ENCODE measurements around the gene NUP153.
A peak's percentile ranks its signal among the peaks of the same experiment; 100 is the strongest.
"Not testable (repeated sequence)": the region's sequence is repeated elsewhere in the genome, so short reads cannot be mapped to it uniquely, and the experiment has no call there.

Gene NUP153

DNA sequence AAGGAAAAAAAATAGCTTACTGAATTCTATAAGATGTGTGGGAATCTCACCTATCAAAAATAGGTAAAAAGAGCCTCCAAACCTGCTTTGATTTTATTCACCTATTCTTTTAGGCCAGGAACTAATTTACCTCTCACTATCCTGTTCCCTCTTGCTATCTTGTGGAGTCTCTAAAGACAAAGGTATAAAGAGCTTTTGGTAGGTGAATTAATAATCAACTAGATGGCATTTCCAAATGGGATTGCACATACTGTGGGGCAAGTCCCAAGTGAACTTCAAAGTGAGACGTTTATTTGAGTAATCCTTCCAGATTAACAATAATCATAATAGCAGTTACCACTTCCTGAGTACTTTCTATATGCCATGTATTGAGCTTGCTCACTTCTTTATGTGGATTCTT, 103.8 kb downstream of the NUP153 start:
- DNase-seq = no peak

DNA sequence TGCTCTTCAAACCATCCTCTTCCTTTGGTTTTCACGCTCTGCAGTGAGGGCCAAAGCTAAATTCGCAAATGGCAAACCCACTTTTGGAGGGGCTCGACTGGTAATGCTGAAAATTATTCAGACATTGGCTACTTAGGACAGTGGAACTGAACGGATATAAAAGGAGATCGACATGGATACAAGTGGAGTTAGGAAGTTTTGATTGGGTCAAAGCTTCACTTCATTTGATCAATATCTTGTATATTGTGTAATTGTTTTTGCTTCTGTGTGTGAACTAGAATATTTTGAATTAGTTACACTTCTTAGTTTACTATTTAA, 105.4 kb downstream of the NUP153 start:
- DNase-seq = no peak

DNA sequence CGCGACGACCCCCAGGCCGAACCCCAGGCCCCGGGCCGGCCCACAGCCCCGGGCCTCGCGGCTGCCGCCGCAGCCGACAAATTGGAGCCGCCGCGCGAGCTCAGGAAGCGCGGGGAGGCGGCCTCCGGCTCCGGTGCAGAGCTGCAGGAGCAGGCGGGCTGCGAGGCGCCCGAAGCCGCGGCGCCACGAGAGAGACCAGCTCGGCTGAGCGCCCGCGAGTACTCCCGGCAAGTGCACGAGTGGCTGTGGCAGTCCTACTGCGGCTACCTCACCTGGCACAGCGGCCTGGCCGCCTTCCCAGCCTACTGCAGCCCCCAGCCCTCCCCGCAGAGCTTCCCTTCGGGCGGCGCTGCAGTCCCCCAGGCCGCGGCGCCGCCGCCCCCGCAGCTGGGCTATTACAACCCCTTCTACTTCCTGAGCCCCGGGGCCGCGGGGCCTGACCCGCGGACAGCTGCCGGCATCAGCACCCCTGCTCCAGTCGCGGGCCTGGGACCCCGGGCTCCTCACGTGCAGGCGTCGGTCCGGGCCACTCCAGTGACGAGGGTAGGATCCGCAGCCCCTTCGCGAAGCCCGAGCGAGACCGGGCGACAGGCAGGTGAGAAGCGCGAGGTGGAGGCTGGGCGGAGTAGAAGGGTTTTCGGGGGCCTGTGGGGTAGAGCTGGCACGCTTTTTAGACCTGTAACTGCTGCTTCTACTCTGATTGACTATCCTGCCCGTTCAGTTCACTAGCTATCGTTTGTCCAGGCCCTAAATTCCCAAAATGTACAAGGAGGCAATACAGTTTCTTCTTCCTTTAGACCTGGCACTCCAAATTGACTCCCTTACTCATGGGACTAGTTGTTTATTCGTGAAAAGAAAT, 106.0 kb downstream of the NUP153 start:
- DNase-seq = peak; percentile 88

DNA sequence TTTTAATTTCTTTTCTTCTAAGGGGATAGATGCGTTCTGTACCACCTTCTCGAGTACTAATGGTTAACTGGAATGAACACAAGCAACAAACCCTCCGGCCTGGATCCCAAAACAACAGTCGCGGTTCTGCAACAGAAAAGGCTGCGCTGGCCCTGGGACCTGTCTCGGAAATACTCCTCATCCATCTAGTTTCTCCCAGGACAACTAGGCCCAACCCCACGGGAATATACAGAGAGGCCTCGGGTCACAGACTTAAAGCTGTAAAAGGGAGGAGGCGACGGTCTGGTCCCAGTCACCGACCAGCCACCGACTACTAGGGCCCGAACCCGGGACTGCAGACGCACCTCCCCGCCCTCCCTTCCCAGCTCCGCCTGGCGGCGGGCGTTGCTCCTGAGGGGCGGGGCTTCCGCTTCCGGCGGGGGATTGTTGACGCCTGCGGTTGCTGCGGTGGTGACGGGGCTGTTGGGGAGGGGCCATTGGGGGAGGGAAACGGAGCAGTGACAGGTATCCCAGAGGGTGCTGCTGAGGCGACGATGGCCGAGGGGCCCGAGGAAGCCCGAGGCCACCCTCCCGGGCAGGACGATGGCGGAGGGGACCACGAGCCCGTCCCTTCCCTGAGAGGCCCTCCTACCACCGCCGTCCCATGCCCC, 106.7 kb downstream of the NUP153 start, which contains the start of gene FAM8A1:
Gene FAM8A1 (plus strand): TSS at position 426 of the 650 bp plus-strand sequence. CDS start 108 bp downstream, at position 534.
- peak; percentile 88 for DNase-seq

DNA sequence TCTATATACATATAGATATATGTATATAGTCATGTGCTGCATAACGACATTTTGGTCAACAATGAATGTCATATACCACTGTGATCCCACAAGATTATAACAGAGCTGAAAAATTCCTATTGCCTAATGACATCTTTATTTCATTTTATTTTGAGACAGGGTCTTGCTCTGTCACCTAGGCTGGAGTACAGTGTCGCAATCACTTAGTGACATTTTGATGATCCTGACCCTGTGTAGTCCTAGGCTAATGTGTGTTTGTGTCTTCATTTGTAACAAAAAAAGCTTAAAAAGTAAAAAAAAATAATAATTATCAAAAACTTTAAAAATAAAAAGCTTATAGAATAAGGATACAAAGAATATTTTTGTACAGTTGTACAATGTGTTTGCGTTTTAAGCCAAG, 110.6 kb downstream of the NUP153 start:
- DNase-seq = no peak

DNA sequence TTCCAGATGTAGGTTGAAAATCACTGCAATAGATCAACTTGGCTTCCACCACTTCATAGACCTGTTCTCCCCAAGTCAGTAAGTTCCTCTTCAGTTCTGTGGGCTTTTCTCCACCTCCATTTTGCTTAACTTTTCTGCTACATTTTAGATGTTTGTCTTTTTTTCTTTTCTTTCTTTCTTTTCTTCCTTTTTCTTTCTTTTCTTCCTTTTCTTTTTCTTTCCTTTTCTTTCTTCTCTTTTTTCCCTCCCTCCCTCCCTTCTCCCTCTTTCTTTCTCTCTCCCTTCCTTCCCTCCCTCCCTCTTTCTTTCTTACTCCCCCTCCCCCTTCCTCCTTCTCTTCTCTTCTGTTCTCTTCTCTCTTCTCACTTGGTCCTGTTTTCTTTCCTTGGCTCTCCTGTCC, 113.5 kb downstream of the NUP153 start:
- DNase-seq = no peak

DNA sequence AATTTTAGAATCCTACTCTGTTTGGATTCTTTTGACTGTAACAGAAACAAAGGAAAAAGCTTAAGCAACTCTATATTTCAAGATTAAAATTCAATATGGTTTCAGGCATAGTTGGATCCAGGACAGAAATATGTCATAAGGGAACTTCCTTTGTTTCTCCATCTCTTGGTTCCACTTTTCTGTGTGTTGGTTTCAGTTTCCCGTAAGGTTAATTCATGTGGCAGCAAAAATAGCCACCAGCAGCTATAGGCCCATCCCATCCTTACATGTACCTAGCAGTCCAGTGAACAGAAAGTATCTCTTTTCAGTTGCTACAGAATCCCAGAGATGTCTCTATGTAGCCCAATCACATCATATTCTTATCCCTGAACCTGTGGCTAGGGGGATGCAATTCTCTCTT, 115.4 kb downstream of the NUP153 start:
- DNase-seq = no peak

DNA sequence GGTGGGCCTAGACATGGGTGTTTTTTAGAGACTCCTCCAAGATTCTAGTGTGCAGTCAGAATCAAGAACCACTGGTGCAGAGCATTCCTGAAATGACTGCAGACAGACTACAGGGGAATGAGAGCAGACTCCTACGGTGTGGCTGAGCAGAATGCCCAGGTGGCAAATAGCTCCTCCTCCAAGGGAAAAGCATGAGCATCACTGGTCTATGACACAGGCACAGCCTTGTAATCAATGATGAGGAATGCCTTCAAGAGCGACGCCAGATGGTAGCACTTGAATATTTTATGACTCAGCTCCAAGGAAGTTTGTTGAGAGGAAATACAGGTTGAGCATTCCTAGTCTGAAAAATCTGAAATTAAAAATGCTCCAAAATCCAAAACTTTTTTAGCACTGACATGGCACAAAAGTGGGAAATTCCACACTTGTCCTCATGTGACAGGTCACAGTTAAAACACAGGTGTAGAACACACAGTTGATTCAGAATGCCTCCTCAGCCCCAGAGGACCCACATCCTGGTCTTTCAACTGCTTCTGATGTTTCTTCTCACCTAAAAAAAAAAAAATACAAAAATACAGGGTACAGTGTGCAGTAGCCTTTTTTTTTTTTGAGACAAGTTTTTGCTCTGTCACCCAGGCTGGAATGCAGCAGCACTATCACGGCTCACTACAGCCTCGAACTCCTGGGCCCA, 117.2 kb downstream of the NUP153 start:
- DNase-seq = no peak

DNA sequence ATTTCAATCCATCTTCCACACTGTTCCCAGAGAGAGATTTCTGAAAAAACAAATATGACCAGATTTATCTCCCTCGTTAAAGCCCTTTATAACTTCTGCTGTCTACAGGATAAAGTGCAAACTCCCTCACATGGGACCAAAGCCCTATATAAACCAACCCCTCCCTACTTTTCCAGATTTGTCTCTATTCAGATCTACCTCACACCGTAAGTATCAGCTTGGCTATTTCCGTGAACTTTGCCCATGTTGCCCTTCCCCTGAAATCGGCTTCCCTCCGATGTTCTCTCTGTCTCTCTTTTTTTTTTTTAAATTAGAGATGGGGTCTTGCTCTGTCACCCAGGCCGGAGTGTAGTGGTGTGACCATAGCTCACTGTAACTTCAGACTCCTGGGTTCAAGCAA, 118.7 kb downstream of the NUP153 start:
- no peak for DNase-seq

DNA sequence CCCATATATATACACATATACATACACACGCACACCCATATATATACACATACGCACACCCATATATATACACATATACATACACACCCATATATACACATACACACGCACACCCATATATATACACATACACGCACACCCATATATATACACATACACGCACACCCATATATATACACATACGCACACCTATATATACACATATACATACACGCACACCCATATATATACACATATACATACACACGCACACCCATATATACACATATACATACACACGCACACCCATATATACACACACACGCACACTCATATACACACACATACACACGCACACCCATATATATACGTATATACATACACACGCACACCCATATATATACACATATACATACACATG, 120.1 kb downstream of the NUP153 start:
- DNase-seq = not testable (repeated sequence)

DNA sequence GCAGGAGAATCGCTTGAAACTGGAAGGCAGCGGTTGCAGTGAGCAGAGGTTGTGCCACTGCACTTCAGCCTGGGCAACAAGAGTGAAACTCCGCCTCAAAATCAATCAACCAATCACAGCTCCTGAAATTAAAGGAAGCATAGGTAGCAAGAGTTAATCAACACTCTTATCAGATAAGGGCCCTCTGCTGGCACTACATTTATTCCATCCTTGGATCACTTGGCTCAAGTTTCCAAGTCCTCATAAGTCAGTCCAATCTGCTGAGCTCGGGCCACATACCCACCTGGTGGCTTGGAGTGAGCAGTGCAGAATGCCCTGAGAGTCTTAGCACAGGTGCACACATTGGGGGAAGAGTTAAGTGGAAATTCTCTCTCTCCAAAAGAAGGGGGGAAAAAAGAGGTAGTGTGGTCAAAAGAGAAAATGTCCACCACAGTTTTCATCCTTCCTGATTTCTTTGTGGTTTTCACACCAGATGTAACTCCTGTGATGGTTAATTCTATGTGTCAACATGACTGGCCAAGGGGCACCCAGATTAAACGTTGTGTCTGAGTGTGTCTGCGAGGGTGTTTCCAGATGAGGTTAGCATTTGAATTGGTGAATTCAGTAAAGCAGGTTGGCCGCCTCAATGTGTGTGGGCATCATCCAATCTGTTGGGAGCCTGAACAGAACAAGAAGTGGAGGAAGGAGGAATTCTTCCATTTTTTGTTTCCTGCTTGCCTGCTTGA, 120.8 kb downstream of the NUP153 start:
- DNase-seq = no peak

DNA sequence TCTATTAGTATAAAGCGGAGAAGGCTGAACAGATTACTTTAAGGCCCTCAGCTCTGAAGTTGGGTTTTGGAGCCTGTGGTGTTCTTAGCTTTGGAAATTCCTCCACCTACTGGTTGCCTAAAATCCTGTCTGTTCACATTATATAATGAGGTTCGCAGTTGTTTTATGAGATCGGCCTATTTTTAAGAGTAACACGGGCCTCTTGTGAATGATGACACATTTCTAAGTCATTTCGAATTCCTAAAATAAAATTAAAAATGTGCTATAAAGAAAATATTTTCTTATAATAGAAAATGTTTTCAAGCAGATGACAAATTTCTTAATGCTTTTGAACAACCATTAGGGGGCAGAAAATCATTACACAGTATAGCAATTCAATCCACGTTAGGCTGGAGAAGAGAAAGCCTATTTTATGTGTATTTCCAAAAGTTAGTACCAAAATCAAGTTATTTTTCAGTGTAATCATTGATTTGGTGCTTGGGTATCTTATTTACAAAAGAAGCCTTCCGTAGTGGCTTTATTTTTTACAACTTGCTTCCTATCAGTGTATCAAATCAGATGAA, 122.4 kb downstream of the NUP153 start:
- peak; percentile 59 for DNase-seq

DNA sequence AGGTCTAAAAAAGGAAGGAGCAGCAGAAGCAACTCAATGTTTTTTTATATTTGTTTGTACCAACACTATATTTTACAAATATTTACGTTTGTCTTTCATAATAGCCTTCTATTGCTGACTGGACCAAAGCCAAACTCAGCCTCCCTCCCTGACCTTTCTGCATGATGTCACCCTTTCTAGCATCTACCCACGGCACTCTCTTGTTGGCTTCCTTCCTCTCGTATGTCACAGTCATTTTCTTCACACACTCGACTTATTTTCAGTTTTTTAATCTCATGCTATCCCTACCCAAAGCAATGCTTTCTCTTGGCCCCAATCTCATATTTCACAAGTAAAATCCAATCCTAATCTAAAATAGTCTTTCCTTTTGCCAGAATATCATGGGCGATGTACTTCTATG, 122.9 kb downstream of the NUP153 start:
- DNase-seq = no peak

DNA sequence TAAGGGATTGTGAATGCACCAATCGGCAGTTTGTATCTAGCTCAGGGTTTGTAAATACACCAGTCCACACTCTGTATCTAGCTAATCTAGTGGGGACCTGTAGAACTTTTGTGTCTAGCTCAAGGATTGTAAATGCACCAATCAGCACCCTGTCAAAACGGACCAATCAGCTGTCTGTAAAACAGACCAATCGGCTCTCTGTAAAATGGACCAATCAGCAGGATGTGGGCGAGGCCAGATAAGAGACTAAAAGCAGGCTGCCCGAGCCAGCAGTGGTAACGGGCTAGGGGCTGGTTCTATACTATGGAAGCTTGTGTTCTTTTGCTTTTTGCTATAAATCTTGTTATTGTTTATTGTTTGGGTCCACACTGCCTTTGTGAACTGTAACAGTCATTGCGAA, 125.4 kb downstream of the NUP153 start:
- DNase-seq = not testable (repeated sequence)

DNA sequence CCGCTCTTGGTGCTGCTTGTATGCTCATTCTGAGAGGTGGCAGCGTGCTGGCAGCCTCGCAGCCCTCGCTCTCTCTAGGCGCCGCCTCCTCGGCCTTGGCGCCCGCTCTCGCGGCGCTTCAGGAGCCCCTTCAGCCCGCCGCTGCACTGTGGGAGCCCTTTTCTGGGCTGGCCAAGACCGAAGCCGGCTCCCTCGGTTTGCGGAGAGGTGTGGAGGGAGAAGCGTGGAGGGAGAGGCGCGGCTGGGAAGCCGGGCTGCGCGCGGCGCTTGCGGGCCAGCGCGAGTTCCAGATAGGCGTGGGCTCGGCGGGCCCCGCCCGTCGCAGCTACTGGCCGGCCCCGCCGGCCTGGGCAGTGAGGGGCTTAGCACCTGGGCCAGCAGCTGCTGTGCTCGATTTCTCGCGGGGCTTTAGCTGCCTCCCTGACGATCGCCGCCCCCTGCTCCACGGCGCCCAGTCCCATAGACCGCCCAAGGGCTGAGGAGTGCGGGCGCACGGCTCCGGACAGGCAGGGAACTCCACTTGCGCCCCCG, 126.1 kb downstream of the NUP153 start:
- peak; percentile 79 for DNase-seq

DNA sequence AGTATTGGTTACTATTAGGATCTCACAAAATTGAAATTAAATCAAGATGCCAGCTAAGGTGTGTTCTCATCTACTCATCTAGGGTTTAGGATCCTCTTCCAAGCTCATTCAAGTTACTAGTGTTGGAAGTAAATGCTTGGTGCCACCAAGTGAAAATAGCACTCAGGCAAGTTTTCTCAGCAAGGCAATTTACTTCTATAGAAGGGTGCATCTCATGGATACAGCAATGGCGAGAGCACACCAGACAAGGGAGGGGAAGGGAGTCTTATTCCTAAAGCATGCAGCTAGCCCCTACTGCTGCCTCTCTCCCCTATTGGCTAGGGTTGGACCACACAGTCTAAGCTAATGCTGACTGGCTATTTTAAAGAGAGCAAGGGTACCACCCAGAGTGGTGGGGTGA, 129.7 kb downstream of the NUP153 start:
- DNase-seq = no peak

DNA sequence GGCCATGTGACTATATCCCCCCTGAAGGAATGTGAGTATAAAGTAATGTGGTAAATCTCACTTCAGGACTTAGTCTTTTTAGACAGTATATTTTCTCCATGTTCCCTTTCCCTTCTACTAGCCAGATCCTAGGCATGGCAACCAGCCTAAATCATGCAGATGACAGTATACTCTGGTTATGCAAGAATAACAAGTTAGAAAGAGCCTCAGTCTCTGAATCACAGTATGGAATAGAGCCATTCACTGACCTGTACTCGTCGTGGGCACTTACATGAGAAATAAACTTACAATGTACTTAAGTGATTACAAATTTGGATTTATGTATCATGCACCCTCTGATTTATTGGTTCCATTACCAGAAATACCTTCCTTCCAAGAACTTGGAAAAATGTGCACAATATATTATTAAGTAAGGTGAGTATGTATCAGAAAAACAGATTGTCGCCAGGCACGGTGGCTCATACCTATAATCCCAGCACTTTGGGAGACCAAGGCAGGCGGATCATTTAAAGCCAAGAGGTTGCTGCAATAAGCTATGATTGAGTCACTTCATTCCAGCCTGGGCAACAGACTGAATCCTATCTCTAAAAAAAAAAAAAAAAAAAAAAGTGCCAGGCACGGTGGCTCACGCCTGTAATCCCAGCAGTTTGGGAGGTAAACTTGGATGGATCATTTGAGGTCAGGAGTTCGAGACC, 131.7 kb downstream of the NUP153 start:
- DNase-seq = no peak

DNA sequence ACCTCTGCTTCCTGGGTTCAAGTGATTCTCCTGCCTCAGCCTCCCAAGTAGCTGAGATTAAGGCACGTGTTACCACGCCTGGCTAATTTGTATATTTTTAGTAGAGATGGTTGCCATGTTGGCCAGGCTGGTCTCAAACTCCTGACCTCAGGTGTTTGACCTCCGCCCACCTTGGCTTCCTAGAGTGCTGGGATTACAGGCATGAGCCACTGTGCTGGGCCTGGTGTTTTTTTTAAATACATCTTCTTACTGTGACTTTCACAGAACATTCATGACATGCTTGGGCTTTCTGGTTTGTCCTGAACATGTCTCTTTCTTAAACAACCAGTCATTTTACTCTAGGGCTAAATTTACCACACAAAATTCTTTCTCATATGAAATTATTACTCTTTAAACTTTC, 141.3 kb downstream of the NUP153 start:
- DNase-seq = no peak
